Neutrophil (primary cell): ENCODE data around the gene TXNDC2.
"Not testable (repeated sequence)": the region's sequence is repeated elsewhere in the genome, so short reads cannot be mapped to it uniquely, and the experiment has no call there.

Experiments
- H3K27ac ChIP-seq: fragments of 200-600 bp; sonication (generic); 2 replicates; pipeline ENCODE4 v1.5.1; 2016; ENCODE audit warnings: mild to moderate bottlenecking, moderate library complexity
- H3K27me3 ChIP-seq: fragments of 200-600 bp; sonication (generic); 2 replicates; pipeline ENCODE4 v1.6.0; 2016; ENCODE audit warnings: mild to moderate bottlenecking
- H3K36me3 ChIP-seq: fragments of 200-600 bp; sonication (generic); 2 replicates; pipeline ENCODE4 v1.5.1; 2017
- H3K4me1 ChIP-seq, 2 experiments: fragments of 200-600 bp in 1 of 2; sonication (generic) in 1 of 2; 1 replicate in 1 of 2; 2 replicates in 1 of 2; pipeline versions ENCODE4 v1.5.1 to v1.6.1; 2013 to 2016; ENCODE audit warnings: low read depth in 1 of 2, low read length in 1 of 2, mild to moderate bottlenecking in 1 of 2, moderate library complexity in 1 of 2; ENCODE audit not compliant: control insufficient read depth in 1 of 2, insufficient read depth in 1 of 2
- H3K4me3 ChIP-seq, 2 experiments: fragments of 200-600 bp in 1 of 2; sonication (generic) in 1 of 2; 1 replicate in 1 of 2; 2 replicates in 1 of 2; pipeline ENCODE4 v1.5.1; 2013 to 2016; ENCODE audit warnings: low read depth in 1 of 2, low read length in 1 of 2, mild to moderate bottlenecking in 1 of 2, moderate library complexity in 1 of 2
- H3K9me3 ChIP-seq: fragments of 200-600 bp; sonication (generic); 2 replicates; pipeline ENCODE4 v1.5.1; 2016
- CTCF ChIP-seq: fragments of 200-600 bp; sonication (generic); IDR thresholded peaks from 2 replicates; pipeline ENCODE4 v1.5.1; 2016; ENCODE audit warnings: antibody characterized with exemption

The TXNDC2 gene

GRCh38 chr18:9898792-9899549 is 13.2 kb downstream of the TXNDC2 start:
- H3K4me3 ChIP-seq, result no peak overlapping the region
- no peaks in the 10 kb centered on the region for H3K9me3 ChIP-seq
- H3K36me3 ChIP-seq, result no peaks in the 10 kb centered on the region
- no peak for TF ChIP-seq CTCF
- H3K4me1 ChIP-seq, result no peaks in the 10 kb centered on the region
- no peaks in the 10 kb centered on the region for H3K27me3 ChIP-seq
- no peak overlapping the region for H3K27ac ChIP-seq

GRCh38 chr18:9899550-9899930 is 13.8 kb downstream of the TXNDC2 start:
- not testable (repeated sequence) for H3K9me3 ChIP-seq, H3K4me1 ChIP-seq, H3K27ac ChIP-seq, H3K36me3 ChIP-seq, H3K4me3 ChIP-seq, H3K27me3 ChIP-seq

DNA sequence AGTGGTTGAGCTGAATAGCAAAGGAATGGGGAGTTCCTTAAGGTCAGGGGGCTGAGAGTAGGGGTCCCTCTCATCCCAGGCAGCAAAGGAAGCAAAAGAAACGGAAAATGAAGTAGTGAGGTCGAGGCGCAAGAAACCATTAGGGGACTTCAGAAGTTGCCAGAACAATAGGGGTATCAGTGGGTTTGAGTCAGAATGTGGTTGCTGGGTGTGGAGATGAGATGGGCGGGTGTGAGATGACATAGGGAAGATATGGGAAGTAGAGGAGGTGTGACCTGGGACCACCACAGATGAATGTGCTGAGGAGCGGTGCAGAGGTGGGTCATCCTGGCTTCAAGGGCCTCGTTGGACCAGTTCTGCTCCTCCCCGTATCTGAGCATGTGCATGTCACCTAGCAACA is 14.9 kb downstream of the TXNDC2 start:
- Histone ChIP-seq H3K4me1 (peaks cover 8 to 11% of the 10 kb centered on the region in 2 experiments), H3K9me3 (no peaks in the 10 kb centered on the region), H3K27me3 (no peaks in the 10 kb centered on the region), H3K36me3 (no peaks in the 10 kb centered on the region), H3K27ac (no peak overlapping the region), H3K4me3 (no peak overlapping the region)
- no peak for TF ChIP-seq CTCF

DNA sequence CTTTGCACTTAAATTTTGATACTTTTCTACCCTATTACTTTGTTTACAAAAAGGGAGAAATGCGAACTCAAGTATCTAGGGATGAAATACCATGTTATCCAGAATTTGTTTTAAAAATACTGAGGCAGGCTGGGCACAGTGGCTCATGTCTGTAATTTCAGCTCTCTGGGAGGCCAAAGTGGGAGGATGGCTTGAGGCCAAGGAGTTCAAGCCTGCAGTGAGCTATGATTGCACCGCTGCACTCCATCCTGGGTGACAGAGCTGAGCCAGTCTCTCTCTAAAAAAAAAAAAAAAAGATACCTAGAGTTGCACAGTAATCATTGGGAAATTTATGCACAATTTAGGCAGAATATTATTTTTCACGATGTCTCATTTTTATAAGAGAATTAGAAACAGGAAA is 15.6 kb downstream of the TXNDC2 start:
- no peaks in the 10 kb centered on the region for H3K36me3 ChIP-seq
- peaks cover 15 to 17% of the 10 kb centered on the region in 2 experiments for H3K4me1 ChIP-seq
- no peak for TF ChIP-seq CTCF
- no peaks in the 10 kb centered on the region for H3K9me3 ChIP-seq
- no peak overlapping the region for H3K4me3 ChIP-seq
- no peak overlapping the region for H3K27ac ChIP-seq
- H3K27me3 ChIP-seq, result no peaks in the 10 kb centered on the region

DNA sequence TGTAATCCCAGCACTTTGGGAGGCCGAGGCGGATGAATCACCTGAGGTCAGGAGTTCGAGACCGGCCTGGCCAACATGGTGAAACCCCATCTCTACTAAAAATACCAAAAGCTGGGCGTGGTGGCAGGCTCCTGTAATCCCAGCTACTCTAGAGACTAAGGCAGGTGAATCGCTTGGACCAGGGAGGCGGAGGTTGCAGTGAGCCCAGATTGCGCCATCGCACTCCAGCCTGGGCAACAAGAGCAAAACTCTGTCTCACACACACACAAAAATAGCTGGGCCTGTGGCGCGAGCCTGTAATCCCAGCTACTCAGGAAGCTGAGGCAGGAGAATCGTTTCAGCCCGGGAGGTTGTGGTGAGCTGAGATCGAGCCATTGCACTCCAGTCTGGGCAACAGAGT is 16.5 kb downstream of the TXNDC2 start:
- H3K4me1 ChIP-seq, result peaks cover 23 to 25% of the 10 kb centered on the region in 2 experiments
- H3K27me3 ChIP-seq, H3K27ac ChIP-seq, H3K9me3 ChIP-seq, H3K4me3 ChIP-seq, H3K36me3 ChIP-seq: not testable (repeated sequence)

- Histone ChIP-seq H3K27ac (no peak overlapping the region), H3K36me3 (no peaks in the 10 kb centered on the region), H3K27me3 (no peaks in the 10 kb centered on the region), H3K4me1 (peaks cover 23 to 25% of the 10 kb centered on the region in 2 experiments), H3K9me3 (no peaks in the 10 kb centered on the region), H3K4me3 (no peak overlapping the region)
- no peak for TF ChIP-seq CTCF
Observed at GRCh38 chr18:9902832-9903231, 17.1 kb downstream of the TXNDC2 start.
